HepG2 (cell line): ENCODE measurements around the gene CIAO2A. TPM values are rescaled to one million over a fixed set of nuclear protein-coding genes. Genes with fewer than 3 reads are reported as not detected.

Experiments
- ATAC-seq: fragments of 200-7000 bp; cut with Tn5 transposase; 3 replicates; pipeline ENCODE4 v1.9.1; 2020; ENCODE audit warnings: mild to moderate bottlenecking, moderate library complexity
- BruUV-seq: library from RNA; stranded (reverse); fragments of 400-500 nt; replicated peaks from 2 replicates; lab custom pipeline; 2021; lab: Mats Ljungman, UMichigan
- CTCF ChIA-PET: fragments of 300-600 bp; formaldehyde crosslinking; extraction: SDS; loops from one replicate; lab custom pipeline; 2021; ENCODE audit warnings: low total read pairs, inconsistent platforms, low intra/inter-chr PET ratio; lab: Yijun Ruan, JAX
- POLR2A ChIA-PET: fragments of 350-600 bp; sonication (Branson Sonifier 250); formaldehyde crosslinking; loops from one replicate; lab custom pipeline; 2020; ENCODE audit warnings: antibody characterized with exemption, inconsistent platforms; lab: Yijun Ruan, JAX
- DNase-seq: peaks from one replicate; pipeline ENCODE4 v3.0.0-alpha.2; 2015; ENCODE audit warnings: low spot score
- FAIRE-seq: peaks from 3 replicates; lab custom pipeline; 2011; peaks lifted over from hg19 to GRCh38; lab: Jason Lieb, UNC
- H2AFZ ChIP-seq: one replicate; pipeline ENCODE4 v1.6.1; 2011; ENCODE audit warnings: low read length, inconsistent platforms
- H3K27ac ChIP-seq: fragments of 300-600 bp; 3 replicates; pipeline ENCODE4 v1.8.0; 2011; ENCODE audit warnings: mixed run types, mild to moderate bottlenecking, mixed read lengths, low read length, inconsistent platforms; ENCODE audit not compliant: insufficient read depth; ENCODE audit errors: extremely low read length
- H3K27me3 ChIP-seq, 2 experiments: fragments of 200-600 bp in 1 of 2; 2 replicates in 1 of 2; 3 replicates in 1 of 2; pipeline versions ENCODE4 v1.6.0 to v1.8.0; 2011; ENCODE audit warnings: low read length in 2 of 2, mild to moderate bottlenecking in 2 of 2, moderate library complexity in 2 of 2, inconsistent platforms in 1 of 2; ENCODE audit not compliant: insufficient read depth in 2 of 2, control insufficient read depth in 1 of 2
- H3K36me3 ChIP-seq, 2 experiments: fragments of 200-600 bp in 1 of 2; replicated peaks in 1 of 2; 2 replicates in 1 of 2; 3 replicates in 1 of 2; pipeline versions ENCODE4 v1.5.1 to v1.8.0; 2011; ENCODE audit warnings: low read length in 2 of 2, inconsistent platforms in 1 of 2; ENCODE audit not compliant: insufficient read depth in 2 of 2, control insufficient read depth in 1 of 2
- H3K4me1 ChIP-seq: 2 replicates; pipeline ENCODE4 v1.5.1; 2012; ENCODE audit warnings: low read length, inconsistent platforms; ENCODE audit not compliant: insufficient read depth
- H3K4me2 ChIP-seq: 2 replicates; pipeline ENCODE4 v1.6.0; 2011; ENCODE audit warnings: low read depth, low read length, inconsistent platforms
- H3K4me3 ChIP-seq, 3 experiments: fragments of 200-600 bp in 1 of 3; sonication (generic), shearing (Covaris generic) in 1 of 3; replicated peaks in 1 of 3; 2 replicates each; pipeline ENCODE4 v1.5.1; 2011 to 2016; ENCODE audit warnings: low read length in 3 of 3, inconsistent platforms in 2 of 3, low read depth in 2 of 3, mild to moderate bottlenecking in 2 of 3, control low read depth in 1 of 3, mixed read lengths in 1 of 3; ENCODE audit not compliant: insufficient read depth in 1 of 3
- H3K79me2 ChIP-seq: one replicate; pipeline ENCODE4 v1.6.1; 2011; ENCODE audit warnings: low read length, inconsistent platforms; ENCODE audit not compliant: insufficient read depth
- H3K9ac ChIP-seq: 2 replicates; pipeline ENCODE4 v1.6.0; 2011; ENCODE audit warnings: mild to moderate bottlenecking, low read depth, low read length, inconsistent platforms; ENCODE audit not compliant: insufficient read depth
- H3K9me3 ChIP-seq: 2 replicates; pipeline ENCODE4 v1.5.1; 2012; ENCODE audit warnings: mild to moderate bottlenecking, low read length
- H4K20me1 ChIP-seq: 2 replicates; pipeline ENCODE4 v1.6.0; 2011; ENCODE audit warnings: inconsistent platforms, mild to moderate bottlenecking, low read length, moderate library complexity; ENCODE audit not compliant: insufficient read depth
- BCL6 ChIP-seq: IDR thresholded peaks from 2 replicates; pipeline ENCODE4 v1.6.1; 2016; ENCODE audit warnings: missing genetic modification reagents, missing compliant biosample characterization
- CEBPB ChIP-seq: IDR thresholded peaks from 2 replicates; pipeline ENCODE4 v1.6.1; 2011; ENCODE audit warnings: low read depth, low read length, improper control_type of control experiment, borderline replicate concordance
- CEBPG ChIP-seq: IDR thresholded peaks from 2 replicates; pipeline ENCODE4 v1.6.1; 2016
- ELF3 ChIP-seq: IDR thresholded peaks from 2 replicates; pipeline ENCODE4 v1.6.1; 2016; ENCODE audit warnings: missing genetic modification reagents, missing compliant biosample characterization
- STAT5B ChIP-seq: sonication (generic); formaldehyde crosslinking; IDR thresholded peaks from 2 replicates; pipeline ENCODE4 v1.4.0; 2020; ENCODE audit warnings: missing genetic modification reagents
- YEATS2 ChIP-seq: sonication (generic); formaldehyde crosslinking; IDR thresholded peaks from 2 replicates; pipeline ENCODE4 v1.4.0; 2020; ENCODE audit warnings: missing genetic modification reagents, borderline replicate concordance
- ZNF446 ChIP-seq: sonication (generic); formaldehyde crosslinking; IDR thresholded peaks from 2 replicates; pipeline ENCODE4 v1.5.0; 2020; ENCODE audit warnings: mild to moderate bottlenecking, missing genetic modification reagents
- ZNF501 ChIP-seq: sonication (generic); formaldehyde crosslinking; IDR thresholded peaks from 2 replicates; pipeline ENCODE4 v1.5.1; 2020; ENCODE audit warnings: mild to moderate bottlenecking, moderate library complexity, missing genetic modification reagents
- ZNF589 ChIP-seq: sonication (generic); formaldehyde crosslinking; conservative IDR thresholded peaks from 2 replicates; pipeline ENCODE4 v1.8.0; 2022; ENCODE audit warnings: mild to moderate bottlenecking, moderate library complexity, missing genetic modification reagents
- ZNF841 ChIP-seq: sonication (generic); formaldehyde crosslinking; IDR thresholded peaks from 2 replicates; pipeline ENCODE4 v1.8.1; 2023; ENCODE audit warnings: missing genetic modification reagents, borderline replicate concordance
- WGBS: methylation state at CpG from one replicate; pipeline ENCODE4 v1.1.6; 2017; ENCODE audit warnings: low lambda C conversion rate; 5-methylcytosine and 5-hydroxymethylcytosine counted together
- in situ Hi-C: cut with HindIII; loops from 2 replicates; pipeline ENCODE4 v1.10.0; 2017; ENCODE audit warnings: low pct_unique_long_range_greater_than_20kb; ENCODE audit not compliant: extremely low pct_ligation_motif_present
- intact Hi-C: fragments of 100-400 bp; cut with micrococcal nuclease; formaldehyde crosslinking; loops from one replicate; pipeline ENCODE4 v1.10.0; 2022; ENCODE audit not compliant: unreplicated experiment
- polyA plus RNA-seq, 8 experiments: library from polyadenylated mRNA; depleted of rRNA in 3 of 8; stranded (reverse) in 7 of 8; unstranded in 1 of 8; fragments of >200 nt; fragmentation: Illumina TruSeq in 4 of 8; extraction: Trizol in 4 of 8; gene quantifications; 2 replicates each; pipeline versions ENCODE4 v1.2.1 to v1.2.3, GENCODE V29; 2011 to 2016; ENCODE audit warnings: low read depth in 4 of 8, missing spikeins in 1 of 8, mixed read lengths in 1 of 8; ENCODE audit not compliant: insufficient read depth in 1 of 8
- total RNA-seq, 5 experiments: library from RNA; depleted of rRNA; stranded (reverse); fragments of >200 nt; fragmentation: Illumina TruSeq; extraction: Trizol; gene quantifications; 2 replicates each; pipeline ENCODE4 v1.2.3, GENCODE V29; 2016; ENCODE audit warnings: low read depth in 1 of 5

CIAO2A gene
- total and polyA plus RNA-seq, 2 of the 13 experiments (the other 11 are each of a cell fraction or from before 2014, with no cell fraction given) = 83.0 to 100 TPM

- 92% methylated on average over 1 of the region's 1 CpG for WGBS
- ATAC-seq (no peak), FAIRE-seq (no peak), DNase-seq (no peak)
- no TSS peak for BruUV-seq
- Histone ChIP-seq H3K4me1 (peaks cover 38% of the 10 kb centered on the region), H3K9me3 (no peaks in the 10 kb centered on the region), H3K36me3 (peaks cover 7 to 49% of the 10 kb centered on the region in 2 experiments), H4K20me1 (peaks cover 14% of the 10 kb centered on the region; the same call in 1 of the 2 replicates), H3K4me2 (no peak overlapping the region), H3K27ac (peak overlapping the region; percentile 21), H3K27me3 (no peaks in the 10 kb centered on the region), H3K9ac (no peak overlapping the region), H2AFZ (no peak overlapping the region), H3K4me3 (no peak overlapping the region), H3K79me2 (peaks cover 45% of the 10 kb centered on the region)
- TF ChIP-seq ZNF589 (CRISPR knock-in tag) (no peak), BCL6 (CRISPR knock-in tag) (0 out of 2 replicates have a peak, but pooled peaks have one; percentile 17), STAT5B (no peak), ELF3 (no peak), ZNF841 (no peak), CEBPG (peak; percentile 44), YEATS2 (CRISPR knock-in tag) (no peak), ZNF446 (CRISPR knock-in tag) (no peak), ZNF501 (CRISPR knock-in tag) (no peak), CEBPB (peak; percentile 79)
- CTCF ChIA-PET = no interaction called here
- intact Hi-C loops = no loop called here
- in situ Hi-C loops = no loop called here
- POLR2A ChIA-PET = interaction anchor here (1.2 kb wide), 2 partner anchors 17 to 20 kb away, joined by 4 to 5 read pairs; partner anchors contain the start of genes CIAO2A and SNX1
These were observed 19.3 kb upstream of the CIAO2A start for GRCh38 chr15:64112904-64113303.
